ENCODE results near the gene ZNF670. TPM values are rescaled to one million over a fixed set of nuclear protein-coding genes. Genes with fewer than 3 reads are reported as not detected.

The ZNF670 gene
- total RNA-seq, 3 donors from 2014 or later (not counting 1 experiment from before 2014, with no cell fraction given): 0.35 to 0.95 (median 0.45) TPM

DNA sequence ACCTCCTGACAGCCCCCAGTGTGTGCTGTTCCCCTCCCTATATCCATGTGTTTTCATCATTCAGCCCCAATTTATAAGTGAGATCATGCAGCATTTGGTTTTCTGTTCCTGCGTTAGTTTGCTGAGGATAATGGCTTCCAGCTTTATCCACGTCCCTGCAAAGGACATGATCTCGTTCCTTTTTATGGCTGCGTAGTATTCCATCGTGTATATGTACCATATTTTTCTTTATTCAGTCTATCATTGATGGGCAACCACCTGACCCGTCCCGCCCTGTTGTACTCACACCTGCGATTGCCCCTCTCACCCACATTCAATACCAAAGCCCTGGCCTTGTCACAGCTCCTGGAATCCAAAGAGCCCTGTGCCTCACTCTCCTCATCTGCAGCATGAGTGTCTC, 6.2 kb upstream of the ZNF670 start:
- Histone ChIP-seq H3K27ac (ENCODE audit: low read length) (no peak overlapping the region), H3K4me3 (ENCODE audit: low read length) (no peak overlapping the region), H3K36me3 (ENCODE audit: control insufficient read depth, insufficient read depth, low read length) (no peaks in the 10 kb centered on the region), H3K27me3 (ENCODE audit: control insufficient read depth, insufficient read depth, low read length) (no peaks in the 10 kb centered on the region), H3K4me1 (ENCODE audit: control insufficient read depth, insufficient read depth, low read length) (no peaks in the 10 kb centered on the region), H3K9me3 (ENCODE audit: control insufficient read depth, insufficient read depth, low read length) (no peaks in the 10 kb centered on the region)
- WGBS (ENCODE audit: insufficient coverage): 94% methylated on average over 8 of the region's 8 CpGs
- H3K36me3 Mint-ChIP-seq: no peaks in the 10 kb centered on the region
- H3K4me1 Mint-ChIP-seq: no peaks in the 10 kb centered on the region
- ATAC-seq (no peak), DNase-seq (no peak)
- H3K27ac Mint-ChIP-seq: no peak overlapping the region
- intact Hi-C loops (cut with micrococcal nuclease): no loop called here
- H3K9me3 Mint-ChIP-seq: no peaks in the 10 kb centered on the region
- TF ChIP-seq, protein P1, sequence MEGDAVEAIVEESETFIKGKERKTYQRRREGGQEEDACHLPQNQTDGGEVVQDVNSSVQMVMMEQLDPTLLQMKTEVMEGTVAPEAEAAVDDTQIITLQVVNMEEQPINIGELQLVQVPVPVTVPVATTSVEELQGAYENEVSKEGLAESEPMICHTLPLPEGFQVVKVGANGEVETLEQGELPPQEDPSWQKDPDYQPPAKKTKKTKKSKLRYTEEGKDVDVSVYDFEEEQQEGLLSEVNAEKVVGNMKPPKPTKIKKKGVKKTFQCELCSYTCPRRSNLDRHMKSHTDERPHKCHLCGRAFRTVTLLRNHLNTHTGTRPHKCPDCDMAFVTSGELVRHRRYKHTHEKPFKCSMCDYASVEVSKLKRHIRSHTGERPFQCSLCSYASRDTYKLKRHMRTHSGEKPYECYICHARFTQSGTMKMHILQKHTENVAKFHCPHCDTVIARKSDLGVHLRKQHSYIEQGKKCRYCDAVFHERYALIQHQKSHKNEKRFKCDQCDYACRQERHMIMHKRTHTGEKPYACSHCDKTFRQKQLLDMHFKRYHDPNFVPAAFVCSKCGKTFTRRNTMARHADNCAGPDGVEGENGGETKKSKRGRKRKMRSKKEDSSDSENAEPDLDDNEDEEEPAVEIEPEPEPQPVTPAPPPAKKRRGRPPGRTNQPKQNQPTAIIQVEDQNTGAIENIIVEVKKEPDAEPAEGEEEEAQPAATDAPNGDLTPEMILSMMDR (IDR thresholded peaks at IDR 0.05): no peak
- peaks cover 4 to 8% of the 10 kb centered on the region in 2 donors for H3K27me3 Mint-ChIP-seq (ENCODE audit: low read depth in 2 of 2)
- no peak overlapping the region for H3K4me3 Mint-ChIP-seq

DNA sequence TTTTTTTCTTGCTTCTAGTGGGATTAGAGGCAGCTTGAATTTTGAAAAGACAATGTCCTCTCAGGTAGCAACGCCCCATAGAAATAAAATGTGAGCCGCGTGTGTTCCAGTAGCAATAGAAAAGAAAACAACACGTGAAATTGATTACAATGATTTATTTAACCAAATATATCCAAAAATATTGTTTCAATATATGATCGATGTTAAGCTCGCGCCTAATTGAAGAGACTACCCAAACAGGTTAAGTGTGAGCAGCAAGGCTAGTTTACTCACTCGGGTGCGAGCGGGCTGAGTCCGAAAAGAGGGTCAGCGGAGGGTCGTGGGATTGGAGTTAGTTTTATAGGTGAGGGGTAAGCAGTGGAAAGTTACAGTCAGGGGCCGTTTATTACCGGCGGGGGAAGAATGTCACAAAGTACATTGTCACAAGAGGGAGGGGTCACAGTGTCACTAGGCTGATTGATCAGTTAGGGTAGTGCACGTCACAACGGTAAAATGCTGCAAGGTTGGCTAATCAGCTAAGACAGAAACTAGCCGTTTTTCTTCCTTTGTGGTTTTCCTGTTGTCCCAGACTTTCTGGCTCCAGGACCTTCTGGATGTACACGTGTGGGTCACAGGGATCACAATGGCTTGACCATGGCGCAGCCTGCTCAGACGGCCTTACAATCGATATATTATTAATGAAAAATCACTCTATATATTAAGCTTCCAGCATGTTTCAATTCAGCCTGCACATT, 697 bp upstream of the ZNF670 start:
- no peaks in the 10 kb centered on the region for H3K36me3 ChIP-seq (ENCODE audit: control insufficient read depth, insufficient read depth, low read length)
- H3K4me3 Mint-ChIP-seq: peak overlapping the region; percentile 91
- 49% methylated on average over 23 of the region's 23 CpGs for WGBS (ENCODE audit: insufficient coverage)
- no peak overlapping the region for H3K27ac ChIP-seq (ENCODE audit: low read length)
- peak in 1 of 2 donors; percentile 39 for DNase-seq
- H3K36me3 Mint-ChIP-seq: no peaks in the 10 kb centered on the region
- no peaks in the 10 kb centered on the region for H3K27me3 ChIP-seq (ENCODE audit: control insufficient read depth, insufficient read depth, low read length)
- intact Hi-C loops (cut with micrococcal nuclease): loop anchor here (2.0 to 5.0 kb wide), 2 partner anchors 25 to 147 kb away; partner anchors contain the start of genes AHCTF1 and ZNF669
- peak overlapping the region; percentile 82 for H3K4me3 ChIP-seq (ENCODE audit: low read length)
- TF ChIP-seq, protein P1 (IDR thresholded peaks at IDR 0.05): no peak
- peaks cover 19% of the 10 kb centered on the region for H3K4me1 ChIP-seq (ENCODE audit: control insufficient read depth, insufficient read depth, low read length)
- ATAC-seq: no peak
- peaks cover 31 to 36% of the 10 kb centered on the region in 2 donors for H3K4me1 Mint-ChIP-seq
- H3K27ac Mint-ChIP-seq: peak overlapping the region; percentile 68 to 80
- no peaks in the 10 kb centered on the region for H3K9me3 Mint-ChIP-seq
- H3K9me3 ChIP-seq (ENCODE audit: control insufficient read depth, insufficient read depth, low read length): no peaks in the 10 kb centered on the region
- peaks cover 4 to 8% of the 10 kb centered on the region in 2 donors for H3K27me3 Mint-ChIP-seq (ENCODE audit: low read depth in 2 of 2)

- no peaks in the 10 kb centered on the region for H3K9me3 ChIP-seq (ENCODE audit: control insufficient read depth, insufficient read depth, low read length)
- DNase-seq: peak in 1 of 2 donors; percentile 48
- TF ChIP-seq, protein P1 (IDR thresholded peaks at IDR 0.05): no peak
- peak overlapping the region; percentile 22 for H3K27ac ChIP-seq (ENCODE audit: low read length)
- peaks cover 19% of the 10 kb centered on the region for H3K4me1 ChIP-seq (ENCODE audit: control insufficient read depth, insufficient read depth, low read length)
- Mint-ChIP-seq H3K36me3 (no peaks in the 10 kb centered on the region), H3K4me3 (peak overlapping the region; percentile 91), H3K27ac (peak overlapping the region; percentile 68 to 80), H3K4me1 (peaks cover 33 to 38% of the 10 kb centered on the region in 2 donors), H3K27me3 (ENCODE audit: low read depth in 2 of 2) (peaks cover 4 to 8% of the 10 kb centered on the region in 2 donors), H3K9me3 (no peaks in the 10 kb centered on the region)
- ATAC-seq: no peak
- intact Hi-C loops (cut with micrococcal nuclease): loop anchor here (2.0 to 5.0 kb wide), 2 partner anchors 27 to 146 kb away; partner anchors contain the start of genes AHCTF1 and ZNF669
- H3K4me3 ChIP-seq (ENCODE audit: low read length): peak overlapping the region; percentile 82
- H3K27me3 ChIP-seq (ENCODE audit: control insufficient read depth, insufficient read depth, low read length): no peaks in the 10 kb centered on the region
- H3K36me3 ChIP-seq (ENCODE audit: control insufficient read depth, insufficient read depth, low read length): no peaks in the 10 kb centered on the region
- WGBS (ENCODE audit: insufficient coverage): 0% methylated on average over 7 of the region's 8 CpGs
Observed at GRCh38 chr1:247077876-247078257, 744 bp downstream of the ZNF670 start.
